Suprapubic skin (tissue), 3 donors: ENCODE measurements around the gene PCSK5.

Source experiments
- CTCF ChIP-seq, 2 donors: fragments of 200-600 bp in 1 of 2; fragments of 450-650 bp in 1 of 2; sonication (generic) in 1 of 2; IDR thresholded peaks; one replicate each; pipeline ENCODE4 v1.5.1; 2016 to 2019; ENCODE audit warnings: antibody characterized with exemption in 2 of 2, mild to moderate bottlenecking in 1 of 2, moderate library complexity in 1 of 2
- EP300 ChIP-seq: sonication (generic); formaldehyde crosslinking; IDR thresholded peaks from one replicate; pipeline ENCODE4 v1.6.1; 2017; ENCODE audit warnings: antibody characterized with exemption
- POLR2A ChIP-seq, 2 donors: fragments of 450-650 bp; IDR thresholded peaks; one replicate each; pipeline ENCODE4 v1.6.1; 2017; ENCODE audit warnings: antibody characterized with exemption in 2 of 2, mild to moderate bottlenecking in 2 of 2, moderate library complexity in 2 of 2

- TF ChIP-seq CTCF (IDR thresholded peaks at IDR 0.05) (no peak), POLR2A (IDR thresholded peaks at IDR 0.05) (no peak), EP300 (no peak)
Measured at GRCh38 chr9:75891771-75892215, 1.3 kb downstream of the PCSK5 start.
